Measurements from ENCODE around the gene FBXL4.

FBXL4 gene
- total RNA-seq = 32.3 to 38.3 (median 34.2) reads per million in 3 donors

DNA sequence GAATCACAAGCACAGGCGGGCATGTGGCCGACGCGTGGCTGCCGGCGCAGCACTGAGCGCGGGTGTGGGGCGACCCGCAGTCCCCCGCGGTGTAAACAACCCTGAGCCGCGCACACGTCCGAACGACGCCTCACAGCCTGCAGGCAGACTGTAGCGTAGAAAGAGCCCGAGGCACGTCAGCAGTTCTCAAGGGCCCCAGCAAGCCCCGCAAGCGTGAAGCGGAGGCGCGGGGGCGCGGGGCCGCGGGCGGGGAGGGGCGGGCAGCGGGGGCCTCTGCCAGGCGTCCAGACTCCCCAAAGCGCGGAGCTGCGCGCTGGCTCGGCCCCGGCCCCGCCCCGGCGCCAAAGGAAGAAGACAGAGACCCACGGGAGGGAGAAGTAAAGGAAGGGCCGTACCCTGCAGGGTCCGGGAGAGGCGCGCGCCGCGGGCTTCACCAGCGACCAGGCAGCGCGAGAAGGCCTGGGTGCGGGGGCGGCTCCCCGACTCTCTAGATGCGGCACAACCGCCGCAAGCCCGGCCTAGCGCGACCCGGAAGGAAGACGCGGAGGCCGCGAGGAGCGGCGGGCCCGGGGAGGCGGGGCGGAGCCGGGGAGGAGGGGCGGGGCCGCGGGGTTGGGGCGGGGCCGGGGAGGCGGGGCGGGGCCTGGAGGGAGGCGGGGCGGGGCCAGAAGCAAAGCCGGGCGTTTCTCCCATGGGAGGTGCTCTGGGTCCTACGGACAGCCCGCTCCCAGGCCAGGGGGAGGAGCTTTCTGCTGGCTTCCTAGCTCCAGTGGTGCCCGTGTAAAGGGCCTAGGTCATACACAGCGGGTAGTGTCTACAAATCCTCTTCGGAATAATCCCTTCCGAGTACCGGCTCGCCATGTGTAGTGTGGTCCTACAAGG lies at the start of gene FBXL4:
TSS of gene FBXL4 (minus strand) at position 536 of the 882 bp plus-strand sequence. CDS start 20,958 bp downstream, outside the sequence.
- Histone ChIP-seq H3K27me3 (replicated peaks; ENCODE audit: control insufficient read depth, insufficient read depth, low read length, poor library complexity, severe bottlenecking) (no peaks in the 10 kb centered on the region), H3K4me3 (ENCODE audit: insufficient read depth, low read depth, low read length, poor library complexity, severe bottlenecking) (peak within 1 kb of the TSS; percentile 71), H3K36me3 (ENCODE audit: control insufficient read depth, insufficient read depth, low read length) (no peaks in the 10 kb centered on the region), H3K27ac (ENCODE audit: insufficient read depth, low read length, poor library complexity, severe bottlenecking) (peak within 1 kb of the TSS; percentile 60), H3K4me1 (ENCODE audit: control insufficient read depth, insufficient read depth, low read length, poor library complexity, severe bottlenecking) (peaks cover 10% of the 10 kb centered on the region), H3K9me3 (ENCODE audit: control insufficient read depth, low read length) (no peaks in the 10 kb centered on the region)
- DNase-seq = peak; percentile 68 to 70 (median 69)

DNA sequence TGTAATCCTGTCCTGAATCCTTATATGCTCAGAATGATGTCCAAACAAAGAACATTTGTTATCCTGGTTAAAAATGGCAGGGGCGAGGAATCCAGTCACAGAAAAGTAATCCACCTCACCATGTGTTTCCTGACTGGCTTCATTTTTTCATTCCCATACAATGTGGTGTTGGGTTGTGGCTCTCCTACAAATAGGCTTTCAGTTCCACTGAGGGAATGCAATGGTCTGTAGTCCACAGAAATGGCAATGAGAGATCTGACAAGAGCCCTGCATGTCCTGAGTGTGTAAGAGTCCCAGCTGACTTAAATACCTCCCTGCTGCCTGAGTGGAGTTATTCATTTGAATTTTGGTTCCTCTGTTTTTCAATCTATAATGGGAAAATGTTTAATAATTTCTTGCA lies 47.4 kb upstream of the FBXL4 start:
- no peak overlapping the region for H3K27ac ChIP-seq (ENCODE audit: insufficient read depth, low read length, poor library complexity, severe bottlenecking)
- H3K36me3 ChIP-seq (ENCODE audit: control insufficient read depth, insufficient read depth, low read length) = no peaks in the 10 kb centered on the region
- no peak overlapping the region for H3K4me3 ChIP-seq (ENCODE audit: insufficient read depth, low read depth, low read length, poor library complexity, severe bottlenecking)
- no peak for DNase-seq
- H3K4me1 ChIP-seq (ENCODE audit: control insufficient read depth, insufficient read depth, low read length, poor library complexity, severe bottlenecking) = no peaks in the 10 kb centered on the region
- H3K27me3 ChIP-seq (replicated peaks; ENCODE audit: control insufficient read depth, insufficient read depth, low read length, poor library complexity, severe bottlenecking) = no peaks in the 10 kb centered on the region
- no peaks in the 10 kb centered on the region for H3K9me3 ChIP-seq (ENCODE audit: control insufficient read depth, low read length)

DNA sequence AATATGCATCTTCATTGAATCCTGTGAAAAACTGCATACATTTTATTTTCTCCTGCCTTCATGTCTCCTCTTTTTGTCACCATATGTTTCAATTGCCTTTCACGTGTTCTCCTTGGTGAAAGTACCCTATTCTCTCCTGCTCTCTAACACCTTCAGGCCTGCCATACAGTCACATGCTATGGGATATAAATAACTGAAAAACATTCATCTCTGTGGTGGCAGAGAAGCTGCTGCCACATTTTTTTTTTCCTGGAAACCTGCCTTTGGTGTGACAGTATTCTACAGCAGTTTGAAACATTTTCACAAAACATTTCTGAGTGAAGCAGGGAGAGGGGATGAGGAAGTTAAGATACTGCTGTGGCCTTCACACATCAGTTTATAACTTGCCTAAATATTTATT lies 44.8 kb upstream of the FBXL4 start:
- H3K27me3 ChIP-seq (replicated peaks; ENCODE audit: control insufficient read depth, insufficient read depth, low read length, poor library complexity, severe bottlenecking) = no peaks in the 10 kb centered on the region
- no peaks in the 10 kb centered on the region for H3K36me3 ChIP-seq (ENCODE audit: control insufficient read depth, insufficient read depth, low read length)
- DNase-seq = no peak
- no peak overlapping the region for H3K4me3 ChIP-seq (ENCODE audit: insufficient read depth, low read depth, low read length, poor library complexity, severe bottlenecking)
- H3K9me3 ChIP-seq (ENCODE audit: control insufficient read depth, low read length) = no peaks in the 10 kb centered on the region
- H3K4me1 ChIP-seq (ENCODE audit: control insufficient read depth, insufficient read depth, low read length, poor library complexity, severe bottlenecking) = no peaks in the 10 kb centered on the region
- no peak overlapping the region for H3K27ac ChIP-seq (ENCODE audit: insufficient read depth, low read length, poor library complexity, severe bottlenecking)

DNA sequence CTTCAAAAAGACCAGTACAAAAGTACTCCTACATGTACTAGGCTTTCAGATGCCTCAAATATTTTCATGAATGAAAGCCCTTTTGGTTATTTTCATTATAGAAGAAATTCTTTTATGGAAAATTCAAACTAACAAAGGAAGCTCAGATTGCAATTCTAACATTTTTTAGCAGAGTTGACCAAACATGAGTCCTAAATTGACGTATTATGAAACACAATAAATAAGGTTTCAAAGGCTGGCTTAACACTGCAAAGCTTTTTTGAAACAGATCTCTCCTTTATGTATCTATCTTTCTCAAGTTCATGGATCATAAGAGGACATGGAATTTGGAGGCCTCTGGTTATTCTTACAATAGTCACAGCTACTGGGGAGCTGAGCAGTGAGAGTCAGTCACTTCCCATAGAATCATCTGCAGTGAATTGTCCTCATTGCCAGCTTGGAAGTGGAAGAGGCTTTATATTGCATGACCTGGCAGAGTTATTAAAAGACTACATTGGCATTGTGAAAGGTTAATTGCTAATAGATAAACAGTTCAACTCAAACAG lies 38.4 kb upstream of the FBXL4 start:
- H3K27ac ChIP-seq (ENCODE audit: insufficient read depth, low read length, poor library complexity, severe bottlenecking) = no peak overlapping the region
- no peaks in the 10 kb centered on the region for H3K36me3 ChIP-seq (ENCODE audit: control insufficient read depth, insufficient read depth, low read length)
- no peaks in the 10 kb centered on the region for H3K4me1 ChIP-seq (ENCODE audit: control insufficient read depth, insufficient read depth, low read length, poor library complexity, severe bottlenecking)
- no peak for DNase-seq
- H3K4me3 ChIP-seq (ENCODE audit: insufficient read depth, low read depth, low read length, poor library complexity, severe bottlenecking) = no peak overlapping the region
- H3K9me3 ChIP-seq (ENCODE audit: control insufficient read depth, low read length) = no peaks in the 10 kb centered on the region
- H3K27me3 ChIP-seq (replicated peaks; ENCODE audit: control insufficient read depth, insufficient read depth, low read length, poor library complexity, severe bottlenecking) = no peaks in the 10 kb centered on the region

DNA sequence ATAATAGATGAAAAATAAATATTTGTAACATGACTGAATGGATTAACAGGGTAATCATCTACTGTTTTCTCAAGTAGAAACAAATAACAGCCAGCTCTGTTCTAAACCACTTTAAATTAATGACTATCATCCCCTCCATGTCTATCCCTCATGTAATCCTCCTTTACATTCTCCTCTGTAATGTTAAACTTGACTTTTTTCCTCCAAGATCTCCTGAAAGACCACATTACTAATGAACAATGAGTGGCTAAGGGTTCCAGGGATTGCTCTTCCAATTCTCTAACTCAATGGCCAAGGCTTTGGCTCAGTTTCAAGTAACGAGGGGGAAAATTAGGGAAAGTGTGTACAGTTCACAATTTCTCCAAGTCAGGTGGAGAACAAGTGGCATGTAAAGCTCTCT lies 37.6 kb upstream of the FBXL4 start:
- no peak overlapping the region for H3K27ac ChIP-seq (ENCODE audit: insufficient read depth, low read length, poor library complexity, severe bottlenecking)

DNA sequence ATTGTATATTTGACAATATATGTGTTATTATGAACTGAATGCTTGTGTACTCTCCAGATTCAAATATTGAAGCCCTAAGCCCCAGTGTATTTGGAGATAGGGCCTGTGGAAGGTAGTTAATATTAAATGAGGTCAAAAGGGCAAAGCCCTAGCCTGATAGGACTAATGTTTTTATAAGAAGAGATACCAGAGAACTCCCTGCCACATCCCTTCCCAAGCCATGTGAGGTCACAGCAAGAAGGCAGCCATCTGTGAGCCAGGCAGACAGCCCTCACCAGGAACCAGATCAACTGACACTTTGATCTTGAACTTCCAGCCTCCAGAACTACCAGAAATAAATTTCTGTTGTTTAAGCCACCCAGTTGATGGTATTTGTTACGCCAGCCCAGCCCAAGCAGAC lies 36.4 kb upstream of the FBXL4 start:
- Histone ChIP-seq H3K27me3 (replicated peaks; ENCODE audit: control insufficient read depth, insufficient read depth, low read length, poor library complexity, severe bottlenecking) (no peaks in the 10 kb centered on the region), H3K9me3 (ENCODE audit: control insufficient read depth, low read length) (no peaks in the 10 kb centered on the region), H3K27ac (ENCODE audit: insufficient read depth, low read length, poor library complexity, severe bottlenecking) (no peak overlapping the region), H3K36me3 (ENCODE audit: control insufficient read depth, insufficient read depth, low read length) (no peaks in the 10 kb centered on the region), H3K4me1 (ENCODE audit: control insufficient read depth, insufficient read depth, low read length, poor library complexity, severe bottlenecking) (no peaks in the 10 kb centered on the region), H3K4me3 (ENCODE audit: insufficient read depth, low read depth, low read length, poor library complexity, severe bottlenecking) (no peak overlapping the region)
- DNase-seq = no peak

More for the DNA sequence above, 37.6 kb upstream of the FBXL4 start:
- DNase-seq = no peak
- no peaks in the 10 kb centered on the region for H3K27me3 ChIP-seq (replicated peaks; ENCODE audit: control insufficient read depth, insufficient read depth, low read length, poor library complexity, severe bottlenecking)
- no peaks in the 10 kb centered on the region for H3K4me1 ChIP-seq (ENCODE audit: control insufficient read depth, insufficient read depth, low read length, poor library complexity, severe bottlenecking)
- H3K36me3 ChIP-seq (ENCODE audit: control insufficient read depth, insufficient read depth, low read length) = no peaks in the 10 kb centered on the region
- no peak overlapping the region for H3K4me3 ChIP-seq (ENCODE audit: insufficient read depth, low read depth, low read length, poor library complexity, severe bottlenecking)
- H3K9me3 ChIP-seq (ENCODE audit: control insufficient read depth, low read length) = no peaks in the 10 kb centered on the region

DNA sequence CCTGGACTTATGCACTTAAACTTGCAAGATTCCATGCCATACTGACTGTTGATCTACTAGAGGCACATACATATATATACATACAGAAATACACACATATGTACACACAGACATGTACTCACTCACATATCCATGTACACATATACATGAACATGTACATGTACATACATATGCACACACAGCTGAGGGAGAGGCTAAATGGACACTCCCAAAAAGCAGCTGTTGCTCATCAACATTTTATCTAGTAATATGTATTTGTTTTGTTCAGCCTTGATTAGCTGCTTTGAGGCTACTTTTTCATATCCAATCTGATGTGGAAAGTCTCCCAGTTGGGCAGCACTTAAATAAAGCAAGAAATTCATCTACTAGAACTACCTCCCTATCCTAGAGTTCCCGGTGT lies 33.7 kb upstream of the FBXL4 start:
- Histone ChIP-seq H3K4me3 (ENCODE audit: insufficient read depth, low read depth, low read length, poor library complexity, severe bottlenecking) (no peak overlapping the region), H3K9me3 (ENCODE audit: control insufficient read depth, low read length) (no peaks in the 10 kb centered on the region)

DNA sequence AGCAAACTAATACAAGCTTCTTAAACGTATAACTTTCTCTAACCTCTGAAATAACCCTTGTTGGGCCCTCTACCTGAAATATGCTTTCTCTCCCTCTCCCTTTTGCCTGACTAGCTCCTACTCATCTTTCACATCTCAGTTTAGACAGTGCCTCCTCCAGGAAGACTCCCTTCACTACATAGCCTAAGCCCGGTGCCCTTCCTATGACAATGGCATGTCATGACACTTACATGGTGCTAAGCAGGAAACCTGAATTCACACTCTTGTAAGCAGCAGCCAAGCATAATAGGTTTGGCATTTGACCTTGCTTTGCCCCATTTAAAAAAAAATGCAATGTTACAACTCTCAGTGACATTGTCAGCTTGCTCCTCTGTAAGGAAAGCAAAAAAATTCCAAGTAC lies 33.1 kb upstream of the FBXL4 start:
- no peaks in the 10 kb centered on the region for H3K36me3 ChIP-seq (ENCODE audit: control insufficient read depth, insufficient read depth, low read length)
- H3K4me3 ChIP-seq (ENCODE audit: insufficient read depth, low read depth, low read length, poor library complexity, severe bottlenecking) = no peak overlapping the region
- H3K27me3 ChIP-seq (replicated peaks; ENCODE audit: control insufficient read depth, insufficient read depth, low read length, poor library complexity, severe bottlenecking) = no peaks in the 10 kb centered on the region
- H3K4me1 ChIP-seq (ENCODE audit: control insufficient read depth, insufficient read depth, low read length, poor library complexity, severe bottlenecking) = no peaks in the 10 kb centered on the region
- H3K27ac ChIP-seq (ENCODE audit: insufficient read depth, low read length, poor library complexity, severe bottlenecking) = no peak overlapping the region
- DNase-seq = no peak
- H3K9me3 ChIP-seq (ENCODE audit: control insufficient read depth, low read length) = no peaks in the 10 kb centered on the region

More for the DNA sequence above, 33.7 kb upstream of the FBXL4 start:
- Histone ChIP-seq H3K27ac (ENCODE audit: insufficient read depth, low read length, poor library complexity, severe bottlenecking) (no peak overlapping the region), H3K27me3 (replicated peaks; ENCODE audit: control insufficient read depth, insufficient read depth, low read length, poor library complexity, severe bottlenecking) (no peaks in the 10 kb centered on the region), H3K4me1 (ENCODE audit: control insufficient read depth, insufficient read depth, low read length, poor library complexity, severe bottlenecking) (no peaks in the 10 kb centered on the region), H3K36me3 (ENCODE audit: control insufficient read depth, insufficient read depth, low read length) (no peaks in the 10 kb centered on the region)
- DNase-seq = no peak

- Histone ChIP-seq H3K4me1 (ENCODE audit: control insufficient read depth, insufficient read depth, low read length, poor library complexity, severe bottlenecking) (no peaks in the 10 kb centered on the region), H3K4me3 (ENCODE audit: insufficient read depth, low read depth, low read length, poor library complexity, severe bottlenecking) (no peak overlapping the region), H3K9me3 (ENCODE audit: control insufficient read depth, low read length) (no peaks in the 10 kb centered on the region), H3K36me3 (ENCODE audit: control insufficient read depth, insufficient read depth, low read length) (no peaks in the 10 kb centered on the region), H3K27me3 (replicated peaks; ENCODE audit: control insufficient read depth, insufficient read depth, low read length, poor library complexity, severe bottlenecking) (no peaks in the 10 kb centered on the region), H3K27ac (ENCODE audit: insufficient read depth, low read length, poor library complexity, severe bottlenecking) (no peak overlapping the region)
- no peak for DNase-seq
Observed at GRCh38 chr6:98977671-98978292, 30.0 kb upstream of the FBXL4 start.
